Activated B cell treated with CpG ODN at 0.5 μM for 24 hours (primary cell): ENCODE data around the gene TRRAP. TPM values are rescaled to one million over a fixed set of nuclear protein-coding genes. Genes with fewer than 3 reads are reported as not detected.

ENCODE experiments used
- ATAC-seq: fragments of 200-7000 bp; cut with Tn5 transposase; one replicate; pipeline ENCODE4 v1.10.0; 2021; ENCODE audit warnings: low read depth, mild to moderate bottlenecking, moderate library complexity
- CTCF ChIA-PET: fragments of 350-600 bp; sonication (Branson Sonifier 250); formaldehyde crosslinking; loops from one replicate; lab custom pipeline; 2021; ENCODE audit warnings: antibody characterized with exemption; lab: Charles Lee
- POLR2A ChIA-PET: fragments of 350-600 bp; sonication (Branson Sonifier 250); formaldehyde crosslinking; loops from one replicate; lab custom pipeline; 2021; ENCODE audit warnings: antibody characterized with exemption; lab: Charles Lee
- DNase-seq: peaks from one replicate; pipeline ENCODE4 v3.0.0; 2022
- H3K27ac Mint-ChIP-seq: one replicate; pipeline ENCODE4 v1.8.0; 2020; ENCODE audit warnings: mixed read lengths
- H3K27me3 Mint-ChIP-seq: one replicate; pipeline ENCODE4 v1.8.0; 2021; ENCODE audit warnings: mixed read lengths
- H3K36me3 Mint-ChIP-seq: one replicate; pipeline ENCODE4 v1.8.0; 2021; ENCODE audit warnings: low read depth, mixed read lengths
- H3K4me1 Mint-ChIP-seq: one replicate; pipeline ENCODE4 v1.8.0; 2021; ENCODE audit warnings: mixed read lengths
- H3K4me3 Mint-ChIP-seq: one replicate; pipeline ENCODE4 v1.8.0; 2020; ENCODE audit warnings: mild to moderate bottlenecking, mixed read lengths
- H3K9me3 Mint-ChIP-seq: one replicate; pipeline ENCODE4 v1.8.0; 2020; ENCODE audit warnings: mixed read lengths
- CTCF ChIP-seq: fragments of 200-600 bp; IDR thresholded peaks from one replicate; pipeline ENCODE4 v1.8.0; 2022; ENCODE audit warnings: antibody characterized with exemption, mild to moderate bottlenecking
- intact Hi-C: fragments of 100-400 bp; cut with micrococcal nuclease; formaldehyde crosslinking; loops from one replicate; pipeline ENCODE4 v1.15.1; 2024
- total RNA-seq: library from RNA; stranded (reverse); gene quantifications from 2 replicates; pipeline ENCODE4 v1.2.3, GENCODE V29; 2022

Gene TRRAP
- total RNA-seq, 1 donor from 2014 or later, result 77.9 TPM

DNA sequence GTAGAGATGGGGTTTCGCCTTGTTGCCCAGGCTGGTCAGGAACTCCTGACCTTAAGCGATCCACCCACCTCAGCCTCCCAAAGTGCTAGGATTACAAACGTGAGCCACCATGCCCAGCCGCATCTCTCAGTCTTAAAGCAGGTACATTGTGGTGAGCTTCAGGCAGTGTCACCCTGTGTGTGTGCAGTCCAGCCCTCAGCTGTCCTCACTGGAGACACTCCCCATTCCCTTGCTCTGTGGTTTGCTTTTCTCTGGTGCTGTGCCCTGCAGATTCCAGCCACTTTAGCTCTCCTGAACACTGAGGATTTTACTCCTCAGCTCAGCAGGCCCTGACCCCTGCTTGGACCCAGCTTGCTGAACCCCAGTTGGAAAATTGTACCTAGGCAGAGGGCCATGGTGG lies 6.1 kb downstream of the TRRAP start:
- Mint-ChIP-seq H3K27ac (no peak overlapping the region), H3K4me3 (no peak overlapping the region), H3K9me3 (no peaks in the 10 kb centered on the region), H3K27me3 (no peaks in the 10 kb centered on the region), H3K36me3 (peaks cover 65% of the 10 kb centered on the region), H3K4me1 (peaks cover 14% of the 10 kb centered on the region)
- CTCF ChIA-PET, result interaction anchor here (1.0 kb wide), 1 partner anchor 12 kb away, joined by 4 read pairs; no protein-coding TSS in a partner anchor
- TF ChIP-seq CTCF, result no peak
- ATAC-seq (no peak), DNase-seq (no peak)
- POLR2A ChIA-PET, result no interaction called here
- intact Hi-C loops, result no loop called here

- no peak overlapping the region for H3K27ac Mint-ChIP-seq
- TF ChIP-seq CTCF, result no peak
- peaks cover 2% of the 10 kb centered on the region for H3K4me1 Mint-ChIP-seq
- DNase-seq (no peak), ATAC-seq (no peak)
- ChIA-PET POLR2A (no interaction called here), CTCF (no interaction called here)
- H3K4me3 Mint-ChIP-seq, result no peak overlapping the region
- no peaks in the 10 kb centered on the region for H3K9me3 Mint-ChIP-seq
- H3K36me3 Mint-ChIP-seq, result peaks cover 73% of the 10 kb centered on the region
- no peaks in the 10 kb centered on the region for H3K27me3 Mint-ChIP-seq
- intact Hi-C loops, result no loop called here
These were observed 8.7 kb downstream of the TRRAP start for GRCh38 chr7:98887038-98887437.

- CTCF ChIA-PET, result no interaction called here
- TF ChIP-seq CTCF, result no peak
- DNase-seq (no peak), ATAC-seq (no peak)
- H3K27me3 Mint-ChIP-seq, result no peaks in the 10 kb centered on the region
- peaks cover 81% of the 10 kb centered on the region for H3K36me3 Mint-ChIP-seq
- POLR2A ChIA-PET, result no interaction called here
- H3K4me3 Mint-ChIP-seq, result no peak overlapping the region
- no peaks in the 10 kb centered on the region for H3K9me3 Mint-ChIP-seq
- H3K4me1 Mint-ChIP-seq, result peaks cover 2% of the 10 kb centered on the region
- H3K27ac Mint-ChIP-seq, result no peak overlapping the region
- intact Hi-C loops, result no loop called here
These were observed 14.3 kb downstream of the TRRAP start for GRCh38 chr7:98892609-98893008.

DNA sequence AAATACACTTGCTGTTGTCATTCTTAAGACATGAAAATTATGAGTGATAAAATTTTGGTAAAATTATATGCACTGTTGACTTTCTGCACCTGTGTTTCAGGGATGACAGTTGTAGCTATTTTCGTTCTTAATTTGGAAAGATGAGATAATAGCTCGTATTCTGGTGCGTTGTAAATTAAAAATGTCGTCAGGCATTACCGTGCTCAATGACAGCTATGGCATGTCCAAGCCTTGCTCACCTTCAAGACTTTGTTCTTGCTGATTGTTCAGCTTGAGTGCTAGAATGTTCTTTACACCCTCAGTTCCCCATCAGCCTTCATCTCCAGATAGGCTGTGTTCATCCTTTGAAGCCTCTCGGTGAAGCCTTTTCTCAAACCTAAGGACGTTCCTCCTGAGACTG lies 21.5 kb downstream of the TRRAP start:
- Mint-ChIP-seq H3K9me3 (no peaks in the 10 kb centered on the region), H3K27ac (no peak overlapping the region), H3K36me3 (peaks cover 92% of the 10 kb centered on the region), H3K4me1 (no peaks in the 10 kb centered on the region), H3K27me3 (no peaks in the 10 kb centered on the region), H3K4me3 (no peak overlapping the region)
- intact Hi-C loops, result no loop called here
- no peak for TF ChIP-seq CTCF
- ChIA-PET POLR2A (no interaction called here), CTCF (no interaction called here)
- ATAC-seq, result no peak
- DNase-seq, result no peak

DNA sequence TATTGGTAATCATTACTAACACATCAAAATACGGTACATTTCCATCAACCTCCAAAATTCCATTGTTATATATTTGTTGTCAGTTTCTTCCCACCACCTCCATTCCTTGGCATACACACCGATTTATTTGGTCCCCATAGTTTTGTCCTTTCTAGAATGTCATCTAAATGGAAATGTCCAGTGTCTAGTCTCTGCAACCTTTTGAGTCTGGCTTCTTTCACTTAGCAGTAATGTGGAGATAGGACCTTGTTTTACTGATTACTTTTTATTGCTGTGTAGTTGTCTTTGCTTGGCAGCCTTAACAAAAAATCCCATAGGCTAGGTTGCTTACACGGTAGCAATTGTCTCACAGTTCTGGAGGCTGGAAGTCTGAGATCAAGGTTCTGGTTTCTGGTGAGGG lies 22.5 kb downstream of the TRRAP start:
- H3K4me3 Mint-ChIP-seq, result no peak overlapping the region
- CTCF ChIA-PET, result no interaction called here
- no peaks in the 10 kb centered on the region for H3K27me3 Mint-ChIP-seq
- DNase-seq, result no peak
- intact Hi-C loops, result no loop called here
- no peaks in the 10 kb centered on the region for H3K4me1 Mint-ChIP-seq
- no peaks in the 10 kb centered on the region for H3K9me3 Mint-ChIP-seq
- no peak for ATAC-seq
- POLR2A ChIA-PET, result interaction anchor here (0.6 kb wide), 1 partner anchor 97 kb away, joined by 4 read pairs; no protein-coding TSS in a partner anchor
- TF ChIP-seq CTCF, result no peak
- H3K27ac Mint-ChIP-seq, result no peak overlapping the region
- H3K36me3 Mint-ChIP-seq, result peaks cover 92% of the 10 kb centered on the region
